GM19043 (cell line): ENCODE data around the gene BARHL1.

ENCODE experiments used
- ATAC-seq: cut with Tn5 transposase; IDR thresholded peaks from one replicate; pipeline ENCODE4 v1.9.1; 2021; ENCODE audit warnings: low read depth; ENCODE audit not compliant: unreplicated experiment

The BARHL1 gene

DNA sequence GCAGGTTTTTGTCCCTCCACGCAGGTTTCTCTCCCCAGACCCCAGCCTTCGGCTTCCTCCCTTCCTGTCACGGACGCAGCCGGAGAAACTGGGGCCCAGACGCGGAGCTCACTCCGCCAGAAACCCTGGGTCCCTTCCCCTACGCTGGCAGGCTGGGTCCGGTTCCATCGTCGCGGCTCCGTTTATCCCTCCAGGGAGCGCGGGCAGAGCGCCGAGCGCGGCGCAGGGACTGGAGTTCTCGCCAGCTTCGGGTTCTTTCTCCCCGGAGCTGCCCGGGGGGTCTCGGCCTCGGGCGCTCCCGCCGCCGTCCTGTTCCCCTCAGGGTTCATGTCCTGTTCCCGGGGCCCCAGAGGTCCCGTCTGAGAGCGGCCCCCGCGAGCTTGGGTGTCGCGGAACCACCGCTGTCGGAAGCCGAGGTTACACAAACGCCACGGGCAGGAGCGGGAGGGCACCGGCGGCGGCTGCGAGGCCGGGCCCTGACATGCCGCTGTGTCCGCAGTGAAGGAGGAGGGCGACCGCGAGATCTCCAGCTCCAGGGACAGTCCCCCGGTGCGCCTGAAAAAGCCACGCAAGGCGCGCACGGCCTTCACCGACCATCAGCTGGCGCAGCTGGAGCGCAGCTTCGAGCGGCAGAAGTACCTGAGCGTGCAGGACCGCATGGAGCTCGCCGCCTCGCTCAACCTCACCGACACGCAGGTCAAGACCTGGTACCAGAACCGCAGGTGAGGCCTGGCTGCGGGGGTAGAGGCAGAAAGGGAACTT is 4.6 kb downstream of the BARHL1 start:
- ATAC-seq = no peak

GRCh38 chr9:132587592-132587955 is 5.2 kb downstream of the BARHL1 start:
- ATAC-seq = no peak

- ATAC-seq = no peak
These were observed 5.7 kb downstream of the BARHL1 start for GRCh38 chr9:132588098-132588497.

- ATAC-seq = no peak
These were observed 6.2 kb downstream of the BARHL1 start for GRCh38 chr9:132588501-132589147.

- ATAC-seq = no peak
These were observed 7.0 kb downstream of the BARHL1 start for GRCh38 chr9:132589148-132590036.

- no peak for ATAC-seq
These were observed 7.6 kb downstream of the BARHL1 start for GRCh38 chr9:132590037-132590317.

DNA sequence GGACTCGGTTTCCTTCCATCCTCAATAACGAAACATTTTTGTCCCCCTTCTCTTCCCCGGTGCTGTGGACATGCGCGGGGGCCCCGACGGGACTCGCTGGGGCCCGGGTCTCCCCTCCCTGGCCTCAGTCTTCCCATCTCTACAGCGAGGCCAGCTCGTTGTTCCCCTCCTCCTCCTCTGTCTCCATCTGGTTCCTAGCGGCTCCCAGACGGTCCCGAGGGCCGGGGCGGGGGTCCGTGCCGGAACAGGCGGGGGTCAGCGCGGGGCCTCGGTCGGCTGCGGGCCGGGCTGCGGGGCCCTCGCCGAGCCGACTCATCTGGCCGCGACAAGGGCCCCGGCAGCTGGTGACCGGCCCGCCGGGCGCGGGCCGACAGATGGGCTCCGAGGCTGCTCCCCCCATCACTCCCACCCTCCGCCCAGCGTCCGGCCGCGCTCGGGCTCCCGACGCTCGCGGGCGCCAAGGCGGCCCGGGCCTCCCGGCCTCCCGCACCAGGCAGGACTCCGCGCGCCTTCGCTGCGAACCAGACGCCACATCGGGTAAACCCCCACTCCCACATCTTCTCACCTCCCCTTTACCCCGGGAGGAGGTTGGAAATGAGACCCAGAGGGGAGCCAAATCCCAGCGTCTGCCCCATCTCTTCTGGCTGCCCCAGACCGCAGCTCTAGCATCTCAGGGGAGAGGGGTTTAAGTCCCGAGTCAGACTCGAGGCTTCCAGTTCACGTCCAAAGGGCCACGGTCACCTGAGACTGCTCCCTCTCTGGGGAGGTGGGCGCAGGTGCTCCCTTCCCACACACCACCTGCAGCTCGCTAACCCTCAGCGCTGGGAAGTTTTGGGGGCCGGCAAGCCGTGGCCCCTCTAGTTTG is 8.1 kb downstream of the BARHL1 start:
- no peak for ATAC-seq

DNA sequence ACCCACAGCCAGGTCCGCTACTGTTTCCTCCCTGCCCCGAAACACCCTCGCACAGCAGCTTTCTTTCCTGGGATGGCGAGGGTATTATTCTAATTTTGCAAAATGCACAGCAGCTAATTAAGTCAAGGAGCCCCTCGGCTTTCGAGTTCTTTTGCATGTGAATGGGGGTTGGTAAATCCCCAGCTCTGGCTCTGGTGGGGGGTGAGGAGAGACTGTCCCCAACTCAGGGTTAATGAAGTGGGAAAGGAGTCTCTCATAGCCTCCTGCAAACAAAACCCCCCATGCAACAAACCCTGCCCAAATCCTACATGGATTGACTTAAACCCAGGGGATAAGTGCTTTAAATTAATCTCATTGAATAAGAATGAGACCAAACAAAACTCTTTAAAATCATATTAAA is 8.8 kb downstream of the BARHL1 start:
- no peak for ATAC-seq

DNA sequence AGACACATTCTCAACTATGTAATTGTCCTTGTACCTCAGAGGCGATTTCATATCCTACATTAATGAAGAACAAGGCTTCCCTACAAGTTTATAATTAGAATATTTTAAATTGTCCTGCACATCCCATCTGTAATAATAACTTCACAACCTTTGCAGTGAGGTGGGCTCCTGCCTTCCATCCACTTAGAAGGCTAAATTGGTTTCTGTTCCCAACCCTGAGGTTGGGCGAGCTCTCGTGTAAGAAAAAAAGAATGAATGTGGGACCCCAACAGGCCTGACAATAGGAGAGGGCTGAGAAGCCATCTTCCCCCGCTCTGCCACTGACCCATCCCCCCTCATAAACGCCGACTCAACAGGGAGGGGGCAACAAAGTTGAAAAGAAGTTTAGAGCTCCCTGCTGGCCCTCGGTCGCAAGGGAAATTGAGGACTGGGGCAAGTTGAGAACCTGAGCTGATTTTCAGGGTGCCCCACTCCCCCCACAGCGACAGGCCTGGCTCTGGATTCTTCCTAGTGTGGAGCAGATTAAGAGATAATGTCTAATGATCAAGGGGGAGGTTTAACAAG is 9.4 kb downstream of the BARHL1 start:
- no peak for ATAC-seq

DNA sequence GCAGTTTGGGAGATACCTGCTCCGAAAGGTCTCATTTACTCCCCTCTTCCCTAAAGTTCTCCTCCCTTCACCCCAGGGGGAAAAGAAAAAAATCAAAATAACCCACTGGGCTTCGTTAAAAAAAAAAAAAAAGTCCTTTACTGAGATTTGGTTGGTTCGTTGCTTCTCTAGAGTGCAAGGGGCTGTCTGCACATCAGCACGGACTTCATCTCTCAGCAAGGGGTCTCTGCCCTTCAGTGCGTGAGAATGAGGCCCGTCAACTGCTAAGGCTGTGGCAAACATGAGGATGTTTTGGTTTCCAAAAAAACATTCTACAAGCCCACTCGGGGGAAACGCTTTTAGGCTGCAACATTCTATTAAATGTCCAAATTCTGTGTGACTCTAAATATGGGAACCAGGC is 10.0 kb downstream of the BARHL1 start:
- ATAC-seq = no peak

DNA sequence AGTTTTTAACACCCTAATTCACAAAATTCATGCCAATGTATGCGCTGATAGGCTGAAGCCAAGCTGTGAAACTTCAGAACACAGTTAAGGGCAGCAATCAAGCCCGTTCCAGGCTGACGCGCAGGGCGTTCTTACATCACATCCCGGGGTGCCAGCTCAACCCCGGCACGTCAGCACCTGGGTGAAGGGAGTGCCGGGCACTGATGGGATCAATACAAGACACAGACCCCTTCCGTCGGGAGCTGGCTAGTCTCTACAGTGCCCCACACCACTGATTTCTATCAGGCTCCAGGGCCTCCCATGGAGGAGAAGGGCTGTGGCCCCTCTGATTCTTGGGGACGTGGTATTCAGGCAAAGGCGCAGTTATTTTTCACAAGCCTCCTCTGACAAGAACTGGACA is 12.0 kb downstream of the BARHL1 start:
- no peak for ATAC-seq

GRCh38 chr9:132595319-132595718 is 12.9 kb downstream of the BARHL1 start:
- ATAC-seq = no peak

- no peak for ATAC-seq
These were observed 13.8 kb downstream of the BARHL1 start for GRCh38 chr9:132596200-132596599.

- no peak for ATAC-seq
These were observed 14.8 kb downstream of the BARHL1 start for GRCh38 chr9:132597073-132597775.

DNA sequence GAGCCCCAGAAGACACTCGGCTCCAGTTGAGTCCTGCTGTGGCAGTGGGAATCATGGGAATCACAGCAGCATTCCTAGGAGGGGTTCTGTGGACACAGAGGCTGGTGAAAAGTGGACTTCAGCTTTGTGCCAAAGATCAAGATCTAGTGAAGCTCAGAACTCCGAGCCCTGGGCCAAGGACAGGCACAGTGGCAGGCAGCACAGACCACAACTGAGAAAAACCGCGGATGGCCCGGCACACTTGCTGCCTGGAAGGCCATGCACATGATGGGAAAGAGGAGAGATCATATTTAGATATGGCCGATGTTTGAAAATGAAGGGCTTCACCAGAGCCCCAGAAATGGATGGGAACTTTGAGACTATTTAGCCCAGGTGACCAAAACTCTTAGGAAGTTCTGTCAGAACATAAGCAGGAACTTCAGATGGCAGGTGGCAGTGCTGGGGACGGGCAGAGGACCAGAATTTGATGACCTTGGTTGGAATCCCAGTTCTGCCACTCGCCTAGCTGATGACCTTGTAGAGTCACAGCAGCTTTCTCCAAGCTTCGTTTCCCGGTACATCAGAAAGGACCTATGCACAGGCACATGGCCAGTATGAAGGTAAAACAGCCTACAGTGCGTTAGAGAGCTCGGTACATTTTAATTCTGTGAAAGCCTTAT is 18.0 kb downstream of the BARHL1 start:
- no peak for ATAC-seq

DNA sequence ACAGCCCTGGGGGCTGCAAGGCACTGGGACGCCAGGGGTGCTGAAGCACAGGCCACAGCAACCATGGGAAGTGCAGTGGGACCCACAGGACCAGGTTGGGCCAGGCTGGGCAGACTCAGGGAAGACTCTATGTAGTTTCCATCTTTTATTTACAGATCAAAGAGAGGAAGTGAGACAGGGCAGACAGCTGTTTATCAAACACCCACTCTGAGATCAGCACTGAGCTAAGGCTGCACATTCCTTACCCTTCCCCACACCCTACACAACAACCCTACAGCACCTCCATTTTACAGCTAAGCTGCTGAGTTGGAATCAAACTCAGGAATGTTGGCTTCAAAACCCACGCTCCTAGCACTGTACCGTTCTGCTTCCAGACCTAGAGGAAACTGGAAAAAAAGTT is 19.8 kb downstream of the BARHL1 start:
- ATAC-seq = no peak

DNA sequence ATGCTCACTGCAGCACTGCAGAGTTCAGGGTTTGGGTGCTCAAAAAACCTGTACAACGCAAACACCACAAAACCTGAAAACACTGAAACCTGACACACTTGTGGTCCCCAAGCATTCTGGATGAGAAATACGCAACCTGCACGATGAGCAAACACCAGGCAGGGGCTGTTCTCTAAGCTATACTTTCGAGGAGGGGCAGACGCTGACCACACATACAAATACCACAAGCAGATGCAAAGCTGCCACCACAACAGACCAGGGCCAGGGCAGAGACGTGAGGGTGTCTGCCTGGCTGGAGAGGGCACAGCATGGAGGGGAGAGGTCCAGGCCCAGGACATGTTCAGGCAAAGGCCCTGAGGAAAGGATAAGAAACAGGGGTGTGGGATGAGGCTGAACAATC is 23.0 kb downstream of the BARHL1 start:
- no peak for ATAC-seq

DNA sequence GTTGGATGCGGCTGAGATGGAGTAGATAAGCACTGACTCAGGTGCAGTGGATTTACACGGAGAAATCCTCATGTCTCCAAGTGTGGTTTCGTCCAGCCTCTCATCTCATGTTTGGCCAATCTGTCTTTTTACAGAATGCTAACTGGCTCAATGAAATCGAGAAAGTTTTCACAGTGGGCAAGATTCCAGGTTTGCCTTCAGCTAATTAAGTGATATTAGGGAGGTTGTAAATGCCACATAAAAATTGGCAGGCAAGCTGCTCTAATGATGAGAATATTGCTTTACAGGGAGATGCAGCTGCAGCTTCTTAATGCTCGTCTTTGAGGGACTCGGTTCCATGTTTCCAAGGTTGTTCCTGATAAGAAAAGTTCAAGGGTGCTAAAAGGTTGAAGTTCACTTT is 23.7 kb downstream of the BARHL1 start:
- ATAC-seq = no peak

- no peak for ATAC-seq
These were observed 26.8 kb downstream of the BARHL1 start for GRCh38 chr9:132609184-132609583.
